ENCODE data around the gene CATSPERE.

CATSPERE gene

DNA sequence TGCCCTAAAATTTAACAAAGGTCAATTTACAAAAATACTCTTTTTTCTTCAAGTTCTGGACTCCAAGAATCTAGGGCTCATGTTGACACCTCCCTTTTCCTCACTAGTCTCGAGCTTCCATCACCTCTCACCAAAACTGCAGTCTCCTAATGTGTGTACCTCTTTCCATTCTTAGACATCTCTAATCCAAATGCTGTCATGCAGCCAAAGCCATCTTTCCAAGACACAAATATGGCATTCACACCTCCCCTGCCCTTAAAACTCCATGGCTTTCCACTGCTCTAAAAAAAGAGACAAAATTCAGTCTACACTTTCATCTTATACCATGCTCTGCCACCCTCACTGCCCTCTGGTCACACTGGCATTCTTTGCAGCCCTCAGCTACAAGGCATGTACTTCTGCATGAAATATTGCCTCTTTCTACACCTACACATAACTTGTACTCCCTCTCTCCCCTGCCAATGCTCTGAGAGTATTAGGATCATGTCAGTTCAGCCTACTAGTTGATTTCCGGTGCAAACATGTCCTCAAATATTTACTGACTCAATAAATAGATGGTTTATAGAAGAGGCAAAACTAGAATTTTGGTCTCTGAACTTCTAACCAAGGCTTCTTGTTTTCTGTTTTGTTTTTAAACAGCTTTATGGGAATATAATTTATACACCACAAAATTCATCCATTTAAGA lies 36.3 kb upstream of the CATSPERE start:
- TF ChIP-seq, protein P1, sequence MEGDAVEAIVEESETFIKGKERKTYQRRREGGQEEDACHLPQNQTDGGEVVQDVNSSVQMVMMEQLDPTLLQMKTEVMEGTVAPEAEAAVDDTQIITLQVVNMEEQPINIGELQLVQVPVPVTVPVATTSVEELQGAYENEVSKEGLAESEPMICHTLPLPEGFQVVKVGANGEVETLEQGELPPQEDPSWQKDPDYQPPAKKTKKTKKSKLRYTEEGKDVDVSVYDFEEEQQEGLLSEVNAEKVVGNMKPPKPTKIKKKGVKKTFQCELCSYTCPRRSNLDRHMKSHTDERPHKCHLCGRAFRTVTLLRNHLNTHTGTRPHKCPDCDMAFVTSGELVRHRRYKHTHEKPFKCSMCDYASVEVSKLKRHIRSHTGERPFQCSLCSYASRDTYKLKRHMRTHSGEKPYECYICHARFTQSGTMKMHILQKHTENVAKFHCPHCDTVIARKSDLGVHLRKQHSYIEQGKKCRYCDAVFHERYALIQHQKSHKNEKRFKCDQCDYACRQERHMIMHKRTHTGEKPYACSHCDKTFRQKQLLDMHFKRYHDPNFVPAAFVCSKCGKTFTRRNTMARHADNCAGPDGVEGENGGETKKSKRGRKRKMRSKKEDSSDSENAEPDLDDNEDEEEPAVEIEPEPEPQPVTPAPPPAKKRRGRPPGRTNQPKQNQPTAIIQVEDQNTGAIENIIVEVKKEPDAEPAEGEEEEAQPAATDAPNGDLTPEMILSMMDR (IDR thresholded peaks at IDR 0.05; ENCODE audit: insufficient read depth, low read depth, low read length, missing control alignments), result no peak
- no peak for DNase-seq (ENCODE audit: low read depth)
- no peak overlapping the region for H3K4me3 ChIP-seq (ENCODE audit: low read length)

DNA sequence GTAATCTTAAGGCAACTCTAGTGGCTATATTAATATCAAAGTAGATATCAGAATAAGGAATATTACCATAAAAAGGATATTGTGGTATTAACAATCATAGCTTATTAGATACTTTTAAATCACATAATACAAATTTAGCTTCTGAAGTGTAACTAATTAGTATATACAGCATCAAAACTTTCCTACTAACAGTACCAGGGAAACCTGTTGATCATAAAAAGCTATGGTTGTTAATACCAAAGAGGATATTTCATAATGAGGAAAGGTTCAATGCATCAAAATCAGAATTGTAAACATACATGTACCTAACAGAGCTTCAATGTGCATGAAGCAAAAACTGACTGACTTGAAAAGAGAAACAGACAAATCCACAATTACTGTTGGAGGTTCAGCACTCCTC lies 33.4 kb upstream of the CATSPERE start:
- H3K4me3 ChIP-seq (ENCODE audit: low read length), result no peak overlapping the region
- DNase-seq (ENCODE audit: low read depth), result no peak
- TF ChIP-seq, protein P1 (IDR thresholded peaks at IDR 0.05; ENCODE audit: insufficient read depth, low read depth, low read length, missing control alignments), result no peak

DNA sequence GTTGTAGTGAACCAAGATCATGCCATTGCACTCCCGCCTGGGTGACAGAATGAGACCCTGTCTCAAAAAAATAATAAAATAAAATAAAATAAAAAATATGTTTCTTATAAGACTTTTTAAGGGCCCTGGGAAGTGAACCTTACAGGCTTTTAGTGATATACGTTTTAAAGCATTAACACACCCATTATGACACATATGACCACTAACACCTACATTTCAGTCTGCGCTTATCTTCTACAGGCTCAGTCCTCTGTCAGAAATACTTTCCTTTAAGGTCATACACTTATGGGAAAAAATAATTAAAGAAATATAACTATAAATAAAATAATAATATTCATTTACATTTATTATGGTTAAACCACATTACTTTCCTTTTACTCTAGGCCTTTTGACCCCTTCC lies 31.3 kb upstream of the CATSPERE start:
- TF ChIP-seq, protein P1 (IDR thresholded peaks at IDR 0.05; ENCODE audit: insufficient read depth, low read depth, low read length, missing control alignments), result no peak
- H3K4me3 ChIP-seq (ENCODE audit: low read length), result no peak overlapping the region
- no peak for DNase-seq (ENCODE audit: low read depth)

DNA sequence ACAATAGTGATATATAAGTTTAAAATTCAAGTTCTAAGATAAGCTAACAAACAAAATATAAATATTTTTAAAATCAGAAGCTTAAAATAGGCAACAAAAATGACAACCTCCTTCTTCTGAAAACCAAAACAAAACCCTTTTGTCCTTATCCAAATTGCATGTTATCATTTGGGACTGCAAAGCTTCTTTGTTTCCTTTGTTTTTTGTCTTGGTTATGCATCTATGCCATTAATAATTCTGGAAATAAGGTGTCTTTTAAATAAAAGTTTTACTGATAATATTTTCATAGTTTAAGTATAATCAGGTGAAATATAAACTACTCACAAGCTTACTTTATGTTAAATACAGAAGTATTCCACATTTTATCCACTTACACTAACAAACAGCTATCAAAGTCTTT lies 29.9 kb upstream of the CATSPERE start:
- DNase-seq (ENCODE audit: low read depth), result no peak
- H3K4me3 ChIP-seq (ENCODE audit: low read length), result no peak overlapping the region
- TF ChIP-seq, protein P1 (IDR thresholded peaks at IDR 0.05; ENCODE audit: insufficient read depth, low read depth, low read length, missing control alignments), result no peak

DNA sequence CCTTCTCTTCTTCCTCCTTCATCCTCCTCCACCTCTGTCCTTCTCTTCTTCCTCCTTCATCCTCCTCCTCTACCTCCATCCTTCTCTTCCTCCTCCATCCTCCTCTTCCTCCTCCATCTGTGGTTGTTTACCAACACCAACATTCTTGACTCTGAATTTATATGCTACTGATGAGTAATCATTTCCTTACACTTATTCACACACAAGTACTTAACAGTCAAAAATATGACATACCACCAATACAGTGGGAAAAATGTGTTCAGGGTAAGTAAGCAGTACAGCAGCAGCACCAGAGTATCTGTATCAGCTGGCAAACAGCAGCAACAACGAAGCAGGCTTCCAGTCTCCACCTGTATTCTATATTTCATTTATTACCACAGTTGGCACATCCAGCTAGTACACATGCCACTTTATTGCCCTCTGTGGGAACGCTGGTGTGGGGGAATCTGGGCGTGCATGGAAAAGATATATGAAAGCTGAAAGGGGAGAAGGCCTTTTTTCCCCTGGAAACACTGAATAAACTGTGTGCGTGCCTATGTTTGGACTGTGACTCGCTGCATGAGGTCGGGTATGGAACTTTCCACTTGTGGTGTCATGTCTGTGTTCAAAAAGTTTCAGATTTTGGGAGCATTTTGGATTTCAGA lies 25.4 kb upstream of the CATSPERE start:
- no peak overlapping the region for H3K4me3 ChIP-seq (ENCODE audit: low read length)
- DNase-seq (ENCODE audit: low read depth), result peak; percentile 41
- TF ChIP-seq, protein P1 (IDR thresholded peaks at IDR 0.05; ENCODE audit: insufficient read depth, low read depth, low read length, missing control alignments), result no peak

DNA sequence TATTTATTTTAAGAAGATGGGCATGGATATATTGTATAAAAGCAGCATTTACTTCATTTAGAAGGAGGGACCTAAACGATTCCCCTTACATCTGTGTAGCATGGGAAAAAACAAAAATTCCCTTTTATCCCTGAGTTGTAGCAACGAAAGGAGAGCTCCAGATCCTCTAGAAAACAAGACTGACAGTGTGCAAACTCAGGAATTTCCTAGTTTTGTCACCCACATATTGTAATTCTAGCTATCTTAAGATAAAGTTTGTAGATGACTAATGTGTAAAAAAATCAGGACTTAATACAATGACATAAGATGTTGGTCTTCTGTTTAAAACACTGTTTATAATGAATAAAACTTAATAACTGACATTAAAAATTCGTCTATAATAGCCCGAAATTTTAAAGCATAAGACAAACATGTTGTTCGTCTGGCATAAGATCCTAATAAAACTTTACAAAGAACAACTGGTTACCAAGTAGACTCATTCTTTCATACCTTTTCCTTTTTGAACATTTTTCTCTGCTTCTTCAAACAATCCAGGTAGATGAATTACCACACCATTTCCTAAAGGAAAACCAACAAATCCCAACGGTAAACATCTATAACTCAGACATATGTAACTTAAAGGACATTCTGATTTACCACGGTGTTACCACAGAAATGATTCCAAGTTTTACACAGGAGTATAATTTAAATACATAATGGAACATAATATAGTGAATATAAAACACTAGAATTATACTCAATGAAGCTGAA lies 24.6 kb upstream of the CATSPERE start:
- no peak overlapping the region for H3K4me3 ChIP-seq (ENCODE audit: low read length)
- DNase-seq (ENCODE audit: low read depth), result no peak
- TF ChIP-seq, protein P1 (IDR thresholded peaks at IDR 0.05; ENCODE audit: insufficient read depth, low read depth, low read length, missing control alignments), result no peak
